ENCODE measurements around the gene ZNF618. TPM values are rescaled to one million over a fixed set of nuclear protein-coding genes. Genes with fewer than 3 reads are reported as not detected.

Gene ZNF618
- total RNA-seq, 1 donor from 2014 or later: 12.1 TPM

DNA sequence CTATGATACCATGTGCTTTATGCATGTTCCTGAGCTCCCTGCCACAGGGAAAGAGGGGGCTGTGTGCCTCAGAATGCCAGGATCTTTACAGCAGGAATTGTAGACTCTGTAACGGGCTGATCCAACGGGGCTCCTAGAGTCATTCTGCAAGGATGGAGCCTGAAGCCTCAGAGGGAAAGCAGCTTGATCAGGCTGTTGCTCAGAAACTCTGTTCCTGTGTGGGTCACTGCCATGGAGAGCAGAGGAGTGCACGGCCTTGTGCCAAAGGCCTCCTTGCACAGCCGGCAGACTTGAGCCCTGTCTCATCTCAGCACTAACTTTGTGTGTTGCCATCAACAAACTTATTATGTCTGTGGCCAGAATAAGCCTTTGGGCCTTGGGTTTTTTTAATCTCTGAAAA, 150.2 kb downstream of the ZNF618 start:
- no peaks in the 10 kb centered on the region for H3K36me3 ChIP-seq (ENCODE audit: control insufficient read depth, insufficient read depth, low read length)
- TF ChIP-seq CTCF (IDR thresholded peaks at IDR 0.05; ENCODE audit: insufficient read depth, low read length, poor library complexity, severe bottlenecking): no peak
- no peak overlapping the region for H3K4me3 ChIP-seq (ENCODE audit: low read depth, low read length)
- no peak for DNase-seq (ENCODE audit: low read depth)
- H3K27me3 ChIP-seq (ENCODE audit: control insufficient read depth, insufficient read depth, low read length): no peaks in the 10 kb centered on the region

GRCh38 chr9:114027159-114027862, 151.2 kb downstream of the ZNF618 start:
- H3K4me3 ChIP-seq (ENCODE audit: low read depth, low read length): no peak overlapping the region
- H3K36me3 ChIP-seq (ENCODE audit: control insufficient read depth, insufficient read depth, low read length): no peaks in the 10 kb centered on the region
- no peaks in the 10 kb centered on the region for H3K27me3 ChIP-seq (ENCODE audit: control insufficient read depth, insufficient read depth, low read length)
- no peak for TF ChIP-seq CTCF (IDR thresholded peaks at IDR 0.05; ENCODE audit: insufficient read depth, low read length, poor library complexity, severe bottlenecking)
- DNase-seq (ENCODE audit: low read depth): no peak

GRCh38 chr9:114027863-114028465, 151.9 kb downstream of the ZNF618 start:
- no peak for TF ChIP-seq CTCF (IDR thresholded peaks at IDR 0.05; ENCODE audit: insufficient read depth, low read length, poor library complexity, severe bottlenecking)
- Histone ChIP-seq H3K36me3 (ENCODE audit: control insufficient read depth, insufficient read depth, low read length) (peaks cover 3% of the 10 kb centered on the region), H3K27me3 (ENCODE audit: control insufficient read depth, insufficient read depth, low read length) (no peaks in the 10 kb centered on the region), H3K4me3 (ENCODE audit: low read depth, low read length) (no peak overlapping the region)
- no peak for DNase-seq (ENCODE audit: low read depth)

- DNase-seq (ENCODE audit: low read depth): no peak
- no peaks in the 10 kb centered on the region for H3K27me3 ChIP-seq (ENCODE audit: control insufficient read depth, insufficient read depth, low read length)
- no peak overlapping the region for H3K4me3 ChIP-seq (ENCODE audit: low read depth, low read length)
- TF ChIP-seq CTCF (IDR thresholded peaks at IDR 0.05; ENCODE audit: insufficient read depth, low read length, poor library complexity, severe bottlenecking): no peak
- peaks cover 3% of the 10 kb centered on the region for H3K36me3 ChIP-seq (ENCODE audit: control insufficient read depth, insufficient read depth, low read length)
Measured at GRCh38 chr9:114028646-114029045, 152.5 kb downstream of the ZNF618 start.

- H3K36me3 ChIP-seq (ENCODE audit: control insufficient read depth, insufficient read depth, low read length): peaks cover 3% of the 10 kb centered on the region
- no peaks in the 10 kb centered on the region for H3K27me3 ChIP-seq (ENCODE audit: control insufficient read depth, insufficient read depth, low read length)
Measured at GRCh38 chr9:114029311-114030170, 153.4 kb downstream of the ZNF618 start.

More at GRCh38 chr9:114029311-114030170, 153.4 kb downstream of the ZNF618 start:
- no peak for TF ChIP-seq CTCF (IDR thresholded peaks at IDR 0.05; ENCODE audit: insufficient read depth, low read length, poor library complexity, severe bottlenecking)
- H3K4me3 ChIP-seq (ENCODE audit: low read depth, low read length): no peak overlapping the region
- no peak for DNase-seq (ENCODE audit: low read depth)

All from kidney epithelial cell (primary cell).